HG03520 (cell line): ENCODE data around the gene CORIN.

Experiments
- ATAC-seq: cut with Tn5 transposase; IDR thresholded peaks from one replicate; pipeline ENCODE4 v1.9.1; 2021; ENCODE audit warnings: mild to moderate bottlenecking, moderate library complexity; ENCODE audit not compliant: unreplicated experiment

Gene CORIN

GRCh38 chr4:47837908-47838294 is at the start of gene CORIN:
Gene CORIN, minus strand, starts transcription at chr4:47838067. Its CDS starts 118 bp downstream, at chr4:47837949.
- no peak for ATAC-seq

GRCh38 chr4:47882228-47882627 is 44.4 kb upstream of the CORIN start:
- no peak for ATAC-seq

- no peak for ATAC-seq
Measured at GRCh38 chr4:47879458-47879857, 41.6 kb upstream of the CORIN start.

- ATAC-seq, result no peak
Measured at GRCh38 chr4:47876784-47877546, 39.1 kb upstream of the CORIN start.

GRCh38 chr4:47876310-47876709 is 38.4 kb upstream of the CORIN start:
- ATAC-seq, result no peak

GRCh38 chr4:47873877-47874541 is 36.1 kb upstream of the CORIN start:
- no peak for ATAC-seq

GRCh38 chr4:47863486-47863885 is 25.6 kb upstream of the CORIN start:
- no peak for ATAC-seq

GRCh38 chr4:47862297-47862696 is 24.4 kb upstream of the CORIN start:
- ATAC-seq, result no peak

- no peak for ATAC-seq
Measured at GRCh38 chr4:47860305-47860704, 22.4 kb upstream of the CORIN start.

- no peak for ATAC-seq
Measured at GRCh38 chr4:47858006-47858405, 20.1 kb upstream of the CORIN start.

- ATAC-seq, result no peak
Measured at GRCh38 chr4:47856713-47857112, 18.8 kb upstream of the CORIN start.

- no peak for ATAC-seq
Measured at GRCh38 chr4:47855350-47855749, 17.5 kb upstream of the CORIN start.

- no peak for ATAC-seq
Measured at GRCh38 chr4:47852136-47852535, 14.3 kb upstream of the CORIN start.

- no peak for ATAC-seq
Measured at GRCh38 chr4:47849466-47849865, 11.6 kb upstream of the CORIN start.

GRCh38 chr4:47848041-47848440 is 10.2 kb upstream of the CORIN start:
- no peak for ATAC-seq

GRCh38 chr4:47842985-47843384 is 5.1 kb upstream of the CORIN start:
- no peak for ATAC-seq

- ATAC-seq, result no peak
Measured at GRCh38 chr4:47840291-47840690, 2.4 kb upstream of the CORIN start.

GRCh38 chr4:47839259-47839658 is 1.4 kb upstream of the CORIN start:
- peak; percentile 62 for ATAC-seq

- ATAC-seq, result no peak
Measured at GRCh38 chr4:47838445-47838844, 578 bp upstream of the CORIN start.

GRCh38 chr4:47837094-47837907 is 566 bp downstream of the CORIN start:
- ATAC-seq, result peak; percentile 52

- peak; percentile 53 for ATAC-seq
Measured at GRCh38 chr4:47836641-47837093, 1.2 kb downstream of the CORIN start.

GRCh38 chr4:47835494-47835893 is 2.4 kb downstream of the CORIN start:
- ATAC-seq, result no peak
